ENCODE data around the gene PSMG3.

- TF ChIP-seq CTCF (IDR thresholded peaks at IDR 0.05) (no peak), POLR2A (IDR thresholded peaks at IDR 0.05) (no peak)
These were observed 17.6 kb downstream of the PSMG3 start for GRCh38 chr7:1552200-1552599.

Measured in testis (tissue), 2 donors.